Measurements from ENCODE around the gene OR2AT4.
"Not testable (repeated sequence)": the region's sequence is repeated elsewhere in the genome, so short reads cannot be mapped to it uniquely, and the experiment has no call there.

OR2AT4 gene

DNA sequence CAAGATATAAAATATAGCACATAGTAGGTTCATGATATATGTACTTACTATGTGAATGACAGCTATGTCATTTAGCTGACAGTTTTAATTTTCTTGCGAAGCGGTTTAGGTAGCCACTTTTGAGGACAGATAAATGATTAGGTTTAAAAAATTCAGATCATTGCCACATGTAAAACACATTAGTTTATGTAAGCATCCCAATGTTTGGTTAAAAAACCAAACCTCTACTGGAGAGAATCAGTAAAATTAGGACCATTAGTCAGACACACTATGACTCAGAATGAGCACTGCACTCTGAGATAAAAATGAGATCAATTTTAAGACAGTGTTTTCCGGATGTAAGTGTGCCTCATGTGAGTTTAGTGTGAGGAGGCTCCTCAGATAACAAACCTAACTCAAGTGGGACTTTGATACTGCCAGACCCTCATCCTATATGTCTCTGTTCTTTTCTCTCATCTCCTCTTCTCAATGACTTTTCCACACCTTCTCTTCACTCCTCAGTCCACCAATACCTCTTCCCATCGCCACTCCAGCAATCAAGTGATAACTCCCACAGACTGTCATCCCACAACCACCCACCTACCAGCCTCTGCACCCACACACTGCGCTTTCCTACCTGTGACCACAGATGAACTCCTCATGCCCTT is 6.8 kb upstream of the OR2AT4 start:
- peak; percentile 47 for DNase-seq (ENCODE audit: low read depth)

DNA sequence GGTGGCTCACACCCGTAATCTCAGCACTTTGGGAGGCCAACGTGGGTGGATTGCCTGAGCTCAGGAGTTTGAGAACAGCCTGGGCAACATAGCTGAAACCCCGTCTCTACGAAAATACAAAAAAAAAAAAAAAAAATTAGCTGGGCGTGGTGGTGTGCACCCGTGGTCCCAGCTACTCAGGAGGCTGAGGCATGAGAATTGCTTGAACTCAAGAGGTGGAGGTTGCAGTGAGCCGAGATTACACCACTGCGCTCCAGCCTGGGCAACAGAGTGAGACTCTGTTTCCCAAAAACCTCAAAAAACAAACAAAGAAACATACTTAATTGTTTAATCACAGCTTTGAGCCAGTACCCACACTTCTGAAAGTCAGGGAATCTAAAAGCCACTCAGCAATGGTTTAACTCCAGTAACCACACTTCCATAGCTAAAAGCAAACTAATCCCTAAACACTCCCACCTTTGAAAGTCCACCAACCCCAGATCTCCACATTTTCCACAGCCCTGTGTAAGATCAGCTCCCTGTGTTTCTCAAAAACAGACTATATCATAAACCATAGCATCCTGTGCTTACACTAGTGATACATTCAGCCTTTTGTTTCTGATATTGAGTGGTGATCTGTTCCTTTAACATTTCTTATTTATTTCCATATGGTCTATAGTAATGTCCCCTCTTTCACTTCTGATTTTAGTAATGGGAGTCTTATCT is 4.9 kb upstream of the OR2AT4 start:
- DNase-seq (ENCODE audit: low read depth): no peak

DNA sequence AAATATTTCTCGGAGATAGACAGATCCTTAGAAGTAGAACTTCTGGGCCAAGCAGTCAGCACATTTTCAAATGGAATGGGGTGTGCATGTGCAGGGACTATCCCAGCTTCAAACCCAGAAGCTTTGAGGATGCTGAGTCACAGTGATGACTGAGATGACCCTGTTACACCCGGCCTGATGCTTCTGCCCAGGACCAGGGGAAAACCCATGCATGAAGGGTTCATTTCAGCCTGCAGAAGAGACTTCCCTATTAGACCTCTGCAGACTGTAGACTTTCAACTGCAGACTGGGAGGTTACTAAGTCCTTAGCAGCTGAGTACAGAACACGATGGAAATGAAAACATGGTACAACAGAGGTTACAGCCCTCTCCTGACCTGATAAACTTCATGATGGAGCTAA is 3.6 kb upstream of the OR2AT4 start:
- DNase-seq (ENCODE audit: low read depth): no peak

DNA sequence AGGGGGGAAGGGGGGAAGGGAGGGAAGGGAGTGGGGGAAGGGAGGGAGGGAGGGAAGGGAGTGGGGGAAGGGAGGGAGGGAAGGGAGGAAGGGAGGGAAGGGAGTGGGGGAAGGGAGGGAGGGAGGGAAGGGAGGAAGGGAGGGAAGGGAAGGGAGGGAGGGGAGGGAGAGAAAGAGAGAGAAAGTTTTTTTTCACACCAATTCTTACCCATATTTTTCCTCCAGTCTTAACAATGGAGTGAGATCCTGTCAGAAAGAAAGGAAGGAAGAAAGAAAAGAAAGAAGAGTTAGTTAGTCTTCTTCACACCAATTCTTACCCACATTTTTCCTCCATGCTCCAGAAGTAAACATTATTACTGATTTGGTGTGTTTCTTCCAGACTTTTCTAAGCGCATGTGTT is 3.0 kb upstream of the OR2AT4 start:
- DNase-seq (ENCODE audit: low read depth): no peak

DNA sequence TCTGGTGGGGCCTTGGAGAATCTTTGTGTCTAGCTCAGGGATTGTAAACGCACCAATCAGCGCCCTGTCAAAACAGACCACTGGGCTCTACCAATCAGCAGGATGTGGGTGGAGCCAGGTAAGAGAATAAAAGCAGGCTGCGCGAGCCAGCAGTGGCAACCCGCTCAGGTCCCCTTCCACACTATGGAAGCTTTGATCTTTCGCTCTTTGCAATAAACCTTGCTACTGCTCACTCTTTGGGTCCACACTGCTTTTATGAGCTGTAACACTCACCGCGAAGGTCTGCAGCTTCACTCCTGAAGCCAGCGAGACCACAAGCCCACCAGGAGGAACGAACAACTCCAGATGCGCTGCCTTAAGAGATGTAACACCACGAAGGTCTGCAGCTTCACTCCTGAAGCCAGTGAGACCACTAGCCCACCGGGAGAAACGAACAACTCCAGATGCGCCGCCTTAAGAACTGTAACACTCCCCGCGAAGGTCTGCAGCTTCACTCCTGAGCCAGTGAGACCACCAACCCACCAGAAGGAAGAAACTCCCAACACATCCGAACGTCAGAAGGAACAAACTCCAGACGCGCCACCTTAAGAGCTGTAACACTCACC is 2.3 kb upstream of the OR2AT4 start:
- DNase-seq (ENCODE audit: low read depth): not testable (repeated sequence)

DNA sequence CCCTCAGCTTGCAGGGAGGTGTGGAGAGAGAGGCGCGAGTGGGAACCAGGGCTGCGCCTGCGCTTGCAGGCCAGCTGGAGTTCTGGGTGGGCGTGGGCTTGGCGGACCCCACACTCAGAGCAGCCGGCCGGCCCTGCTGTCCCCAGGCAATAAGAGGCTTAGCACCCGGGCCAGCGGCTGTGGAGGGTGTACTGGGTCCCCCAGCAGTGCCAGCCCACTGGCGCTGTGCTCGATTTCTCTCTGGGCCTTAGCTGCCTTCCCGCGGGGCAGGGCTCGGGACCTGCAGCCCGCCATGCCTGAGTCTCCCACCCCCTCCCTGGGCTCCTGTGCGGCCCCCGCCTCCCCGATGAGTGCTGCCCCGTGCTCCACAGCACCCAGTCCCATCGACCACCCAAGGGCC is 1.5 kb upstream of the OR2AT4 start:
- not testable (repeated sequence) for DNase-seq (ENCODE audit: low read depth)

DNA sequence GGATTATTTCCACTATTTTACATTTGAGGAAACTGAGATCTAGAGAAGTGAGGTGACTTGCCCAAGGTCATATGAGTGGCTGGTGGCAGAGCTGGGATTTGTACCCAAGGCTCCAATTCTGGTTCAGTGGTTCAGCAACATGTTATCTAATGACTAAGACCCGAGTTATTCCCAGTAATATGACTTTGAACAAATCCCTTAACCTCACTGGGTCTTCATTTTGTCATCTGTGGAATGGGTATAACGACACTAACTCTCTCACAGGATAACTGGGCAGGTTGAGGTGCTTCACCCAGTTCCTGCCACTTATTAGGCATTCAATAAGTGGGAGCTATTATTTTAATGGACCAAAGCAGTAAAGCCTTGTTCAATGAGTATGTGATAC is 489 bp upstream of the OR2AT4 start:
- no peak for DNase-seq (ENCODE audit: low read depth)

DNA sequence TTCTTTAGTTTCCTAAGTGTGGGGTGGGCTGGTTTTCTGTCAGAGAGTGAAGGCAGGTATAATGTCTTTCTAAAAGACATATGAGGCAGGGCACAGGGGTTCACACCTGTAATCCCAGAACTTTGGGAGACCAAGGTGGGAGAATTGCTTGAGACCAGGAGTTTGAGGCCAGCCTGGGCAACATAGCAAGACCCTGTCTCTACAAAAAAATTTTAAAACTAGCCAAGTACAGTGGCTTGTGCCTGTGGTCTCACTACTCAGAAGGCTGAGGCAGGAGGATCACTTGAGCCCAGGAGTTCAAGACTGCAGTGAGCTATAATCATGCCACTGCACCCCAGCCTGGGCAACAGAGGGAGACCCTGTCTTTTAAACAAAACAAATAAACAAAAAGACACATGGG is 2.3 kb downstream of the OR2AT4 start:
- DNase-seq (ENCODE audit: low read depth): not testable (repeated sequence)

DNA sequence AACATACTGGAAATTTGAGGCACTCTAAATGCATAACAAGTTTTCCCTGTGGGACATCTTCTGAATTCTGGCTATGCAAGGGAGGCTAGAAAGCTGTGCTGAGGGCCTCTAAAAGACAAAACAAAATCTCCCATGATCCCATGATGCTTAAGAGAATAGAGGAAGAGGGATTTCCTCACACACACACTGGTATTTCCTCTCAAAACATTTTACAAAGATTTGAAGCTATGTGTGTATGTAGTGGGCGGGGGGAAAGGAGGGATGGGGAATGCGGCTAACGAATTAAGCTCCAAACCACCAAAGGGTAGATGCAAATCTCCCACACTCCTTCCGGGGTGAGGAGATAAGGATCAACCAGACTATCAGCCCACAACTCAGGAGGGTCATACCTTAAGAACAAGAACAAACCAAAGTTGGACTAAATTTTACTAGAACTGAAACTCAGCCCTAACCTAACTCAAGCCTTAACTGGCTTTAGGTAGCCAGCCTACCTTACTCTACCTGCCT is 6.0 kb downstream of the OR2AT4 start:
- no peak for DNase-seq (ENCODE audit: low read depth)

DNA sequence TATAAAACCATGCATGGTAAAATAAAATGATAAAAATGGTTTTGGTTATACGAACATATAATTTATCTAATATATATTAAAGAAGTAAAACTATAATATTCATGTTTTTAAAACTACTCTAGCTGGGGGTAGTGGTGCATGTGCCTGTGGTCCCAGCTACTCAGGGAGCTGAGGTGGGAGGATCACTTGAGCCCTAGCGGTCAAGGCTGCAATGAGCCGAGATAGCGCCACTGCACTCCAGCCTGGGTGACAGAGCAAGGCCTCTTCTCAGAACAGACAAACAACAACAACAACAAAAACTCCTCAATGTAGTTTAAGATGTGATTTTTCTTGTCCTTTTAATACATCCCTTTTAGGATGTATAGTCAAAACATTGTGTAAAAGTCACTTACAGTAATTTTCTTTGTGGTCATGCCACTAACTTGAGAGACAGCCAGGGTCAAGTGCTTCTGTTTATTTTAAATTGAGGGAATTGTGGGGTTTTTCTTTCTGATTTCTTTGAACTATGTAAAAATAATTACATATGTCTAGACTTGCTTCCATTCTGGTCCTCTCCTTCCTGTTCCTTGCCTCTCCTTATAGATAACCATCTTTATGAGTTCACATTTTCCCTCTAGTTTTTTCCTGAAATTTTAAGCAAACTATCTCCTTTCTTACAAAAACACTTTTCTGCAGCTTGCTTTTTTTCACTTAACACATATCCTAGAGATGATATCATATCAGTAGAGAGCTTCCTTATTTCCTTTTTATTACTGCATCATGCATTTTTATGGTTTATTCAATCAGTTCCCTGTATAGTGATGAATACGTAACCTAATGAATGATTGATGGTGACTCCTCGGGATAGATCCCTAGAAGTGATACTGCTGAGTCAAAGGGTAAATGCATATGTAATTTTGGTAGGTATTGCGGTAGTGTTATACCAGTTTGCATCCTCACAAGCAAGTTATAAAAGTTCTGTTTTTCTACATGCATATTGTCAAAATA is 9.1 kb downstream of the OR2AT4 start:
- no peak for DNase-seq (ENCODE audit: low read depth)

DNA sequence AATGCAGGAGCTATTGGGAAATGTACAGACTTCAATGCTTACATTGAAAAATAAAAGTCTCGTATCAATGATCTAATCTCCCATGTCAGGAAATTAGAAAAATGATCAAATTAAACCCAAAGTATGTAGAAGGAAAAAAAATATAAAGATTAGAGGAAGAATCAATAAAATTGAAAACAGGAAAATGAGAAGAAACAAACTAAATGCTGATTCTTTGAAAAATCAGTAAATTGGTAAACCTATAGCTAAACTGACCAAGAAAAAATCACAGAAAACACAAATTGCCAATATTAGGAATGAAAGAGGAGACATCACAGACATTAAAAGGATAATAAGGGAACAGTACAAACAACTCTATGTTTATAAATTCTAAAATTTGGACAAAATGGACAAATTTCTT is 11.8 kb downstream of the OR2AT4 start:
- no peak for DNase-seq (ENCODE audit: low read depth)

DNA sequence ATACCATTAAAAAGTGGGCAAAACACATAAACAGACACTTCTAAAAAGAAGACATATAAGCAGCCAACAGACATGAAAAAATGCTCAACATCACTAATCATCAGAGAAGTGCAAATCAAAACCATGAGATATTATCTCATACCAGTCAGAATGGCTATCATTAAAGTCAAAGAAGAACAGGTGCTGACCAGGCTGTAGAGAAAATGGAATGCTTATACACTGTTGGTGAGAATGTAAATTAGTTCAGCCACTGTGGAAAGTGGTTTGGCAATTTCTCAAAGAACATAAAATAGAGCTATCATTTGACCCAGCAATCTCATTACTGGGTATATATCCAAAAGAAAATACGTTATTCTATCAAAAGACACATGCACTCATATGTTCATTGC is 13.5 kb downstream of the OR2AT4 start:
- DNase-seq (ENCODE audit: low read depth): no peak

DNA sequence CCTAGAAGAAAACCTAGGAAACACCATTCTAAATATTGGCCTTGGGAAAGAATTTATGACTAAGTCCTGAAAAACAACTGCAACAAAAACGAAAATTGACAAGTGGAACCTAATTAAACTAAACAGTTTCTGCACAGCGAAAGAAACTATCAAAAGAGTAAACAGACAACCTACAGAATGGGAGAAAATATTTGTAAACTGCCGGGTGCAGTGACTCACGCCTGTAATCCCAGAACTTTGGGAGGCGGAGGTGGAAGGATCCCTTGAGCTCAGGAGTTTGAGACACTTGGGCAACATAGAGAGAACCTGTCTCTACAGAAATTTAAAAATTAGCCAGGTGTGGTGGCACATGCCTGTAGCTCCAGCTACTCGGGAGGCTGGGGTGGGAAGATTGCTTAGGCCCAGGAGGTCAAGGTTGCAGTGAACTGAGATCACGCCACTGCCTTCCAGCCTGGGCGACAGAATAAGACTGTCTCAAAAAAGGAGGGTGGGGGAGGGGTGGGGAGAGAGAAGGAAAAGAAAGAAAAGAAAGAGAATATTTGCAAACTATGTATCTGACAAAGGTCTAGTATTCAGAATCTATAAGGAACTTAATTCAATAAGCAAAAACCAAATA is 14.0 kb downstream of the OR2AT4 start:
- no peak for DNase-seq (ENCODE audit: low read depth)

DNA sequence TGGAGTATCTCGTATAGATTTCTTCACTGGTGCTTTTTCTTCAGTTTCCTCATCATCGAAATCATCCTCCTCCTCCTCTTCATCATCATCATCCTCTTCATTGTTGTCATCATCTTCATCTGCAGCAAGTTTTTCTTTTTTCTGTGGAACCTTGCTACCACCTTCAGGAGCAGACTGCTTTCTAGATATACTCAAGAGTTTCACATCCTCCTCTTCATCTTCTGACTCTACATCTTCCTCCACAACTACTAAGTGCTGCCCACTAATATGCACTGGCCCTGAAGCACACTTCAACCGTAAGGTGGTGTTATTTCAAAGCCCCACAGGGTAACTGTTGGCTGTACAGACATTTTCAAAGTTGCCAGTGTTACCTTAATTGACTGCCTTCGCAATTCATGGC is 17.1 kb downstream of the OR2AT4 start:
- no peak for DNase-seq (ENCODE audit: low read depth)

DNA sequence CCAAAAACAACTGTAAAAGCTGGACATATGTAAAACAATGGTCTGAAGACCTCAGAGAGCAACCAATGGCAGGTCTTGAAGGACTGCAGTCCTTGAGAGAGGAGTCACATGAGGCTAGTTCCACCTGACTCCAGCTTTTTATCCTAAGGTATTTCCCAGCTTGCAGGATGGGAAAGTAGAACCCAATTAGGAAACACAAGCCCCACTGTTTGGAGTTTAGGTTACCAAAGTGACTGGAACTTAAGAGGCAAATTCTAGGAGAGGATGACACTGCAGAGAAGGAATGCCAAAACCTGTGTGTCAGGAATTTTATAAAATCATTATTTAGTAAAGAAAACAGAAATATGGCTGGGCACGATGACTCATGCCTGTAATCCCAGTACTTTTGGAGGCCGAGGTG is 18.4 kb downstream of the OR2AT4 start:
- DNase-seq (ENCODE audit: low read depth): peak; percentile 25

DNA sequence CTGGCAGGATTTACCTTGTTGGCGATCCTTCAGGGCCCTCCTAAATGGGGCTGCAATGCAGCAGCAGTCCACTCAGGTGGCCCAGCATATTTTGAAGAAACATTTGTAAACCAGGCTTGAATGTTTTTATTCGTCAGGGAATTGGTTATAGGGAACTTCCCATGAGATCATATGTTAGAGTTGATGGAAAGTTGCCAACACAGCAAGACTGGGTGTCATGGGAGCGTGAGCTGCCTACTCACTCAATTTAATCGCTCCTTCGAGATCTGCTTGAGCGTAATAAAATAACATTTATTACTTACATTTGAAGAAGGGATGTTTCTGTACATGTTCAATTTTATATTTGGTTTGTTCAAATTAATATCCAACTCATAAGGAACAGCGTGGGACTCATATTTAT is 19.4 kb downstream of the OR2AT4 start:
- no peak for DNase-seq (ENCODE audit: low read depth)

DNA sequence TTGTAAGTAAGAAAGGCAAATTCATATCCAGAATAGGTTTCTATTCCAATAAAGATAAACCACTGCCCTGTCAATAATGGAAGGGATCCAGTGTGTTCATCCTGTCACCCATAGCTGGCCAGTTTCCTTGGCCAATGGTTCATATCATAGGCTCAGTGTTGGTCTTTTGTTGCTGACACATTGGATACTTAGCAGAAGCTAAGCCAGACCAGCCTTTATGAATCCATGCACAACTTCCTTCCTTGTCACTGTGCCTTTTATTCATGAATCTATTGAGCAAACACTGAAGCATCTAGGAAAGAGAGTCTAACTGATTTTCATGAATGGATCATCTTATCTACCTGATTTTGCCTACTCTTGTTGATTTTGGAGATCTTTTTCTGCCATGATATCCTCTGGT is 20.0 kb downstream of the OR2AT4 start:
- DNase-seq (ENCODE audit: low read depth): no peak

DNA sequence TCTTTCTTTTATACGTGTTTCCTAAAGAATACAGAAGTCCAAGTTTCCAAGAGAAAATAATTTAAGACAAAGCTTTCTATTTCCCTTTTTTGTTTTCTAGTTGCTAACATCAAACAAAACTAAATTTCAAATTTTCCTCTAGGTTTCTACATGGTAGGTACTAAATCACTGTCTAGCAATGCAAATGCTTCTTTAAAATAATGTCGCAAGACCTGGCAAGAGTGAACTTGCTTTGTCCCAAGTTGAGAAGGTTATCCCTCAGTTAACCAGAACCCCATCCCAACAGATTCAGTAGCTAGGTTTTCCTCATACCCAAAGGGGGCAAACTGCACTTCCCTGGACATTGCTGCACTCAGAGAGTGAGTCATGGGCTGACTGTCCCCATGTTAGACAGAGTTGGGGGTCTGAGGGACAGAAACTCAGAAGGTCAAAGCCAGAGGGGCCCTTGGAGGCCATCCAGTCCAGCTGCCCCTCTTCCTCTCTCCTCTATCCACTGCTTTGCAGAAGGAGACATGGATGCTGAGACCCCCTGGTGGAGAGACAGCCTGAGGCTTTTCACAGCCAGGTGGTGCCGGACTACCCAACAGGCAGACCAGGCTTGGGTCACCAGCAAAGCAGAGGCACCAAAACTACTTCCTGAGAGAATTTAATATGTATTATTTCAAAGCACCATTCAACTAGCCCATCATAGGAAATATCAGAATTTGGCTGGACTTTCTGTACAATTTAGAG is 23.1 kb downstream of the OR2AT4 start:
- DNase-seq (ENCODE audit: low read depth): no peak

DNA sequence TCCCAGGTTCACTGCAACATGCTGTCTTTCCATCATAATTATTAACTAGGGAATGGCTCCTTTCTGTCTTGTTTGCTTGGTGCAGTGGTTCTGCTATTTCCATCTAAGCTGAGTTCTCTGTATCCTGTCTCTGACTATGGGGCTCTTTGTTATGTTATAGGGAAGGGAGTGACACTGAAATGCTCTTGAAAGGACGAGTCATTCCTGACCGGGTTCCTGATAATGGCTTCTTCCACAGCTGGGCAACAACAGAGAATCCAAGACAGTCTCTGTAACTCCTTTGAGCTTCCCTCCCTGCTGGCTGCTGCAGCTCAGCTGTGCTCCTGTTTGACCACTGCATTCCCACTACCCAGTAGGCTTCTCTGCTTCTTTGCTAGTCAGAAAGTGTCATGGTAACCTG is 24.1 kb downstream of the OR2AT4 start:
- DNase-seq (ENCODE audit: low read depth): no peak

DNA sequence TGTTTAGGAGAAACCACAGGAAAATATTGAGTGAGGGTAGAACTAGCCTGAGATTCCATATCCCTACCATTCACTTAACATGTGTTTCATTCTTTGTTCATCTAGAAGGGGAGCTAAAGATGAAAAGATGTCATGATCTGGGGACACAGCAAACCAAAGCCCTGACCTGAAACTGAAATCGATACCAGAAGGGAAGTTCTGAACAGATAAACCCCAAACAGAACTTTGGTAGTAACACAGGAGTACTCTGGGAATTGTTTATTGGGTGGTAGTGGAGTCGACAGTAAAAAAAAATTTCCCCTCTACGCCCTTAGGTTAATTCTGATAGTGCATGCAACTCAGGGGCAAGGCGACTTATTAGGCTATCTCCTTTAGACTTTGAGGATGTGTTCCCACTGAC is 27.2 kb downstream of the OR2AT4 start:
- DNase-seq (ENCODE audit: low read depth): no peak

DNA sequence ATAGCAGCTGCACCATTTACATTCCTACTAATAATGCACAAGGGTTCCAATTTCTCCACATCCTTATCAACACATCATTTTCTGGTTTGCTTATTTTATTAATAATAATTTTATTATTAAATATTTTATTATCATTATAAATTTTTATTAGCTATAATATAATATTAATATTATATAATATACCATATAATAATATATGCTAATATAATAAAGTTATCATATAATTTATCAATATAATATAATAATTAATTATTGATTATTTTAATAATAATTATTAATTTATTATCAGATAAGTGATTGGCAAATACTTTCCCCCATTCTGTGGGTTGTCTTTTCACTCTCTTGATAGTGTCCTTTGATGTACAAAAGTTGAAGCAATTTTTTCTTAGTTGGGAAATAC is 27.7 kb downstream of the OR2AT4 start:
- no peak for DNase-seq (ENCODE audit: low read depth)
